ENCODE measurements around the gene VCL. TPM values are rescaled to one million over a fixed set of nuclear protein-coding genes. Genes with fewer than 3 reads are reported as not detected.

The VCL gene
- polyA plus RNA-seq, 1 of the 3 experiments (the other 2 are of a cell fraction): 147 TPM

DNA sequence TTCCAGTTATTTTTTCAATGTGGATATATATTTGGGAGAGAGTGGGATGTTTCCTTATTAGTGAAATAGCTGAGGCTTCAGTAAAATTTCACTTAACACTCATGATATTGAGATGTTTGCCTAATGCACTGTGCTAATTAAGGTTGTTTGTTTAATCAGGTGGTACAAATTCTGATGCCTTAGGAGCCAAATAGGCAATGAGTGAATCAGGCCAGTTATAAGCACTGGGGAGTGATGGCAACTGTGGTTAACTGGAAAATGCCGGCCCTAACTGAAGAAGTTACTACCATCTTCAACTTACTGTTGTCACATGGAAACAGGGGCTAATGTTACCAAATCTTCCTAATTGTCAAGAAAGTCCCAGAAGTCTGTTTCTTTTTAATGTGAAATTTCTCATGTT is 32.0 kb downstream of the VCL start:
- POLR2A ChIA-PET: no interaction called here

More for the DNA sequence above, 32.0 kb downstream of the VCL start:
- Histone ChIP-seq H4K20me1 (ENCODE audit: insufficient read depth) (peaks cover 94% of the 10 kb centered on the region), H3K79me2 (ENCODE audit: insufficient read depth) (peaks cover 100% of the 10 kb centered on the region), H3K27ac (ENCODE audit: low read depth in 2 of 2, low read length in 1 of 2) (peak overlapping the region in 1 of 2 experiments; percentile 17; a peak in 3 of 4 replicates), H3K4me1 (ENCODE audit: control insufficient read depth in 1 of 2, insufficient read depth in 2 of 2, low read depth in 1 of 2, low read length in 1 of 2) (peaks cover 0 to 50% of the 10 kb centered on the region in 2 experiments; a peak in 2 of 4 replicates), H3K4me3 (ENCODE audit: low read depth in 2 of 2, low read length in 1 of 2) (no peak overlapping the region), H2AFZ (ENCODE audit: low read depth) (no peak overlapping the region), H3K27me3 (ENCODE audit: insufficient read depth) (no peaks in the 10 kb centered on the region), H3K4me2 (no peak overlapping the region), H3K36me3 (replicated peaks in 1 of 2; ENCODE audit: control insufficient read depth in 1 of 2, insufficient read depth in 2 of 2, low read length in 1 of 2) (peaks cover 3 to 24% of the 10 kb centered on the region in 2 experiments), H3F3A (replicated peaks; ENCODE audit: insufficient read depth) (peaks cover 33% of the 10 kb centered on the region), H3K9me2 (no peaks in the 10 kb centered on the region), H3K9me3 (no peaks in the 10 kb centered on the region), H3K9ac (no peak overlapping the region)
- DNase-seq: no peak
- CTCF ChIA-PET: no interaction called here
- WGBS (ENCODE audit: low lambda C conversion rate): 92% methylated on average over 1 of the region's 1 CpG
- TF ChIP-seq TCF12 (IDR thresholded peaks at IDR 0.05) (no peak), POLR2AphosphoS5 (IDR thresholded peaks at IDR 0.05; ENCODE audit: low read depth, low read length) (no peak), TAF1 (IDR thresholded peaks at IDR 0.05; ENCODE audit: borderline replicate concordance, low read depth, low read length) (no peak), GATA2 (CRISPR knock-in tag; IDR thresholded peaks at IDR 0.05) (no peak), CHD2 (IDR thresholded peaks at IDR 0.05; ENCODE audit: low read length, partially characterized antibody) (no peak), FOXM1 (IDR thresholded peaks at IDR 0.05; ENCODE audit: low read depth) (no peak), SMC3 (IDR thresholded peaks at IDR 0.05; ENCODE audit: low read depth, low read length) (no peak), RFX5 (IDR thresholded peaks at IDR 0.05; ENCODE audit: low read length) (no peak), TEAD4 (IDR thresholded peaks at IDR 0.05; ENCODE audit: borderline replicate concordance, insufficient read depth) (no peak), NFIC (IDR thresholded peaks at IDR 0.05; ENCODE audit: borderline replicate concordance) (no peak), FOXJ3 (CRISPR knock-in tag; IDR thresholded peaks at IDR 0.05) (no peak), MEF2A (IDR thresholded peaks at IDR 0.05; ENCODE audit: borderline replicate concordance, low read depth) (no peak), YY1 (IDR thresholded peaks at IDR 0.05; ENCODE audit: low read depth) (no peak), JUND (IDR thresholded peaks at IDR 0.05) (no peak), ELF1 (IDR thresholded peaks at IDR 0.05) (no peak)
- TF ChIP-seq, protein P1, sequence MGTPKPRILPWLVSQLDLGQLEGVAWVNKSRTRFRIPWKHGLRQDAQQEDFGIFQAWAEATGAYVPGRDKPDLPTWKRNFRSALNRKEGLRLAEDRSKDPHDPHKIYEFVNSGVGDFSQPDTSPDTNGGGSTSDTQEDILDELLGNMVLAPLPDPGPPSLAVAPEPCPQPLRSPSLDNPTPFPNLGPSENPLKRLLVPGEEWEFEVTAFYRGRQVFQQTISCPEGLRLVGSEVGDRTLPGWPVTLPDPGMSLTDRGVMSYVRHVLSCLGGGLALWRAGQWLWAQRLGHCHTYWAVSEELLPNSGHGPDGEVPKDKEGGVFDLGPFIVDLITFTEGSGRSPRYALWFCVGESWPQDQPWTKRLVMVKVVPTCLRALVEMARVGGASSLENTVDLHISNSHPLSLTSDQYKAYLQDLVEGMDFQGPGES (IDR thresholded peaks at IDR 0.05; ENCODE audit: low read depth, low read length): no peak
- TF ChIP-seq, protein P2, sequence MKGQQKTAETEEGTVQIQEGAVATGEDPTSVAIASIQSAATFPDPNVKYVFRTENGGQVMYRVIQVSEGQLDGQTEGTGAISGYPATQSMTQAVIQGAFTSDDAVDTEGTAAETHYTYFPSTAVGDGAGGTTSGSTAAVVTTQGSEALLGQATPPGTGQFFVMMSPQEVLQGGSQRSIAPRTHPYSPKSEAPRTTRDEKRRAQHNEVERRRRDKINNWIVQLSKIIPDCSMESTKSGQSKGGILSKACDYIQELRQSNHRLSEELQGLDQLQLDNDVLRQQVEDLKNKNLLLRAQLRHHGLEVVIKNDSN (IDR thresholded peaks at IDR 0.05; ENCODE audit: borderline replicate concordance, low read depth): no peak
- TF ChIP-seq, protein P3, sequence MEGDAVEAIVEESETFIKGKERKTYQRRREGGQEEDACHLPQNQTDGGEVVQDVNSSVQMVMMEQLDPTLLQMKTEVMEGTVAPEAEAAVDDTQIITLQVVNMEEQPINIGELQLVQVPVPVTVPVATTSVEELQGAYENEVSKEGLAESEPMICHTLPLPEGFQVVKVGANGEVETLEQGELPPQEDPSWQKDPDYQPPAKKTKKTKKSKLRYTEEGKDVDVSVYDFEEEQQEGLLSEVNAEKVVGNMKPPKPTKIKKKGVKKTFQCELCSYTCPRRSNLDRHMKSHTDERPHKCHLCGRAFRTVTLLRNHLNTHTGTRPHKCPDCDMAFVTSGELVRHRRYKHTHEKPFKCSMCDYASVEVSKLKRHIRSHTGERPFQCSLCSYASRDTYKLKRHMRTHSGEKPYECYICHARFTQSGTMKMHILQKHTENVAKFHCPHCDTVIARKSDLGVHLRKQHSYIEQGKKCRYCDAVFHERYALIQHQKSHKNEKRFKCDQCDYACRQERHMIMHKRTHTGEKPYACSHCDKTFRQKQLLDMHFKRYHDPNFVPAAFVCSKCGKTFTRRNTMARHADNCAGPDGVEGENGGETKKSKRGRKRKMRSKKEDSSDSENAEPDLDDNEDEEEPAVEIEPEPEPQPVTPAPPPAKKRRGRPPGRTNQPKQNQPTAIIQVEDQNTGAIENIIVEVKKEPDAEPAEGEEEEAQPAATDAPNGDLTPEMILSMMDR (IDR thresholded peaks at IDR 0.05): no peak
- TF ChIP-seq, protein P4, sequence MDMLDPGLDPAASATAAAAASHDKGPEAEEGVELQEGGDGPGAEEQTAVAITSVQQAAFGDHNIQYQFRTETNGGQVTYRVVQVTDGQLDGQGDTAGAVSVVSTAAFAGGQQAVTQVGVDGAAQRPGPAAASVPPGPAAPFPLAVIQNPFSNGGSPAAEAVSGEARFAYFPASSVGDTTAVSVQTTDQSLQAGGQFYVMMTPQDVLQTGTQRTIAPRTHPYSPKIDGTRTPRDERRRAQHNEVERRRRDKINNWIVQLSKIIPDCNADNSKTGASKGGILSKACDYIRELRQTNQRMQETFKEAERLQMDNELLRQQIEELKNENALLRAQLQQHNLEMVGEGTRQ (IDR thresholded peaks at IDR 0.05; ENCODE audit: borderline replicate concordance, low read depth, low read length): no peak
- TF ChIP-seq, protein P5, sequence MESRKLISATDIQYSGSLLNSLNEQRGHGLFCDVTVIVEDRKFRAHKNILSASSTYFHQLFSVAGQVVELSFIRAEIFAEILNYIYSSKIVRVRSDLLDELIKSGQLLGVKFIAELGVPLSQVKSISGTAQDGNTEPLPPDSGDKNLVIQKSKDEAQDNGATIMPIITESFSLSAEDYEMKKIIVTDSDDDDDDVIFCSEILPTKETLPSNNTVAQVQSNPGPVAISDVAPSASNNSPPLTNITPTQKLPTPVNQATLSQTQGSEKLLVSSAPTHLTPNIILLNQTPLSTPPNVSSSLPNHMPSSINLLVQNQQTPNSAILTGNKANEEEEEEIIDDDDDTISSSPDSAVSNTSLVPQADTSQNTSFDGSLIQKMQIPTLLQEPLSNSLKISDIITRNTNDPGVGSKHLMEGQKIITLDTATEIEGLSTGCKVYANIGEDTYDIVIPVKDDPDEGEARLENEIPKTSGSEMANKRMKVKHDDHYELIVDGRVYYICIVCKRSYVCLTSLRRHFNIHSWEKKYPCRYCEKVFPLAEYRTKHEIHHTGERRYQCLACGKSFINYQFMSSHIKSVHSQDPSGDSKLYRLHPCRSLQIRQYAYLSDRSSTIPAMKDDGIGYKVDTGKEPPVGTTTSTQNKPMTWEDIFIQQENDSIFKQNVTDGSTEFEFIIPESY (IDR thresholded peaks at IDR 0.05; ENCODE audit: borderline replicate concordance, low read depth): no peak

All from SK-N-SH (cell line).